HG03039 (cell line): ENCODE measurements around the gene MPP4.
"Not testable (repeated sequence)": the region's sequence is repeated elsewhere in the genome, so short reads cannot be mapped to it uniquely, and the experiment has no call there.

Source experiments
- ATAC-seq: cut with Tn5 transposase; IDR thresholded peaks from one replicate; pipeline ENCODE4 v1.9.1; 2021; ENCODE audit warnings: mild to moderate bottlenecking, moderate library complexity; ENCODE audit not compliant: unreplicated experiment

Gene MPP4

DNA sequence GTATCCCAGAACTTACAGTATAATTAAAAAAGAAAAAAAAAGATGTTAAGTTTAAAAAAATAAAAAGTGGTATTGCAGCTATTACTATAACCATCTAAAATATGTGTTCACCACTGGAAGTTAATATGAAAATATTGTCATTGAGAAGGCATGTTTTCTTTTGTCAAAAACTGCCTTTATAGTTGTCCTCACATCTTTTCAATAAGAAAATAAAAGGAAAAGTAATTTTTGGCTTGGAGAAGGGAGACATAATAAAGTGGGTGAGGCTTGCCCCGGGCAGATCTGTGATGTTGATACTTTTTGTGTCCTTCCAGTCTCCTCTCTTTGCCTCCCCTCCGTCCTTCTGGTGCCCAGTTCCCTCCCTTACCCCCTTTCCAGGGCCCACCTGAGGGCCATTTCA lies 24.9 kb downstream of the MPP4 start:
- ATAC-seq = no peak

DNA sequence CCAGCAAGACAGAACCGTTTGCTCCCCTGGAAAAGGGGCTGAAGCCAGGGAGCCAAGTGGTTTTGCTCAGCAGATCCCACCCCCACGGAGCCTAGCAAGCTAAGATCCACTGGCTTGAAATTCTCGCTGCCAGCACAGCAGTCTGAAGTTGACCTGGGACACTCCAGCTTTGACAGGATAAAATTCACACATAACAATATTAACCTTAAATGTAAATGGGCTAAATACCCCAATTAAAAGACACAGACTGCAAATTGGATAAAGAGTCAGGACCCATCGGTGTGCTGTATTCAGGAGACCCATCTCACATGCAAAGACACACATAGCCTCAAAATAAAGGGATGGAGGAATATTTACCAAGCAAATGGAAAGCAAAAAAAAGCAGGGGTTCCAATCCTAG lies 27.2 kb downstream of the MPP4 start:
- ATAC-seq = not testable (repeated sequence)

DNA sequence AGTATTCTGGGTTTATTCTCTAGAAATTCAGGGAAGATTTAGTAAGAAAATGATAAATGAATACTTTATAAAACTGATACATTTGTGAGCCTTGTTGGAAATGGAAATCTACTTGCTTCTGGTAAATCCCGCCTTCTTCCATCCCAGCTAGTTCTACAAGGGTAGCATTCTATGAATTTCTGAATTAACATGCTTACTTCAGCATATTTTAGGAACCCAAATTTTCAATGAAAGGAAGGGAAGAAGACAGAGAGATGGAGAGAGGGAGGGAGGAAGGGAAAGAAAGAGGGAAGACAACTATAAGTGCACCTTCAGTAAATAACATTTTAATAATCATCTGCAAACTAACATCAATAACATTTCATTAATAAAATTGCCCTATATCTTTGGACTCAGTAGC lies 28.6 kb downstream of the MPP4 start:
- ATAC-seq = no peak

DNA sequence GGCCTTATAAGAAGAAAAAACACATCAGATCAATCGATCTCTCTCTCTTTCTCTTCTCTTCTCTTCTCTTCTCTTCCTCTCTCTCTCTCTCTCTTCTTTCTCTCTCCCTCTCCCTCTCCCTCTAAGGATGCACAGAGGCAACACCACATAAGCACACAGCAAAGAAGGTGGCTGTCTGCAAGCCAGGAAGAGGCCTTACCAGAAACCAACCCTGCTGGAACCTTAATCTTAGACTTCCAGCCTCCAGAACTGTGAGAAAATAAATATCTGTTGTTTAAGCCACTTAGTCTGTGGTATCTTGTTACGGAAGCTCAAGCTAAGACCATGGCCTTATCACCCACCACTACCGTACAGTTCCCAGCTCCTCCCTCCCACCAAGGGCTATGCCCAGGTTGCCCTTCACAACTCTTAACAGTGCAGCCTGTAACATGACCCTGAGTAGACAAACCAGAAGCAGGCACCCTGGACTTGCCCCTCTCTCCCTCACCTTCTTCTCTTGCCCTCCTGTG lies 30.0 kb downstream of the MPP4 start:
- ATAC-seq = no peak

DNA sequence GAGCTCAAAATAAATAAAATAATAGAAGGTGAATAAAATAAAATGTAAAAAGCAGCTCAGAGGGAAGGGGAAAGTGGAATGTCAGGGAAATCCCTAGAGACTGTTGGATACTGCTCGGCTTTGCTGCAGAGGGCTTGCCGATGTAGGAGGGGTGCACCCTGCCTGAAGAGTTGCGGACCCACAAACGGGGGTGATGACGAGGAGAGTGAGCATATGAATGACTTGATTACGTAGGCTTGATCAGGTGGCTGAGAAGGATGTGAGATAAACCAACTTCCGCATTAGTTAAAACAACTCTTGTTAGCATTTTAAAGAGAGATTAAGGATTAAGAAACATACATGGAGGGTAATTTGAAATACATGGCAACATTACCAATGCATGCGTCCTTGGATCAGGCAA lies 34.1 kb downstream of the MPP4 start:
- no peak for ATAC-seq

DNA sequence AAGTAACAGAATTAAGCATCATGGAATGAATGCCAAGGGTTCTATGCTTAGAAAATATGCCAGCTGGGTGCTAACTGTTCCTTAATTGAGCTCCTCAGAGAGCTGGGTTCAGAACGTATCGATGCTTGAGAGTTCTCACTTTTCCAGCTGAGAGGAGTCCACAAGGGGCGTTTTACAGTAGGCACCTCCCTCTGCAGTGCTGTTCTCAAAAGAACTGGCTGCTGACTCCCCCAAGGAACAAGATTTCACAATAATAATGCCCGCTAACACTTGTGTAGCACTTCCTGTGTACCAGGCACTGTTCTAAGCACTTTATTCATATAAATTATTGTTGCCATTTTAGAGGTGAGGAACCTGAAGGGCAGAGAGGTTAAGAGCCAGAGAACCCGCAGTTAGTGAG lies 37.1 kb downstream of the MPP4 start:
- no peak for ATAC-seq

DNA sequence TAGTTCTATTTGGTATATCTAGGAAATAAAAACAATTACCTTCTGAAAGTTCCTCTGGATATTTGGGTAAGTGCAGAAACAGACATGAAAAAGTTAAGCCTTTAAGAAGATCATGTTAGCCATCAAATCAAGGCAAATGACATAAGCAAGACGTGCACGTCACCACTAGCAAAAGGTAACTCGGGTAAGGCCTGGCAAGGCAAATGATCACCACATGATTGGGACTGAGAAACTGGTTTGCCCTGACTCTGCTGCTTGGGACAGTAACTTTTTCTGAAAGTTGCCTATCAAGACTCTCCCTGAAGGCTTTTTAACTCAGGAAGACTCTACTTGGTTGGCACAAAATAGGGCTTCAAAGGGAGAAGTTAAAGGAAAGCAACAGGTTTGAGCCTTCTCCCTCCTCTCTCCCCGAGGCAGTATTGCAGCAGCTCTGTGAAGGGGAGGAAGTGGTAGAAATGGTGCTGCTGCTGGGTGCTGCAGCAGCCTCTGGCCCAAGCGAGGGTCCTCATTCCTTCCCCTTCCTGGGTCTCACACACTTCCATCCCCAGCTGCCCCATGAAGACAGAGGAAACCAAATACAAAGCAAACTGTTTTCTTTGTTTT lies 38.0 kb downstream of the MPP4 start:
- no peak for ATAC-seq

DNA sequence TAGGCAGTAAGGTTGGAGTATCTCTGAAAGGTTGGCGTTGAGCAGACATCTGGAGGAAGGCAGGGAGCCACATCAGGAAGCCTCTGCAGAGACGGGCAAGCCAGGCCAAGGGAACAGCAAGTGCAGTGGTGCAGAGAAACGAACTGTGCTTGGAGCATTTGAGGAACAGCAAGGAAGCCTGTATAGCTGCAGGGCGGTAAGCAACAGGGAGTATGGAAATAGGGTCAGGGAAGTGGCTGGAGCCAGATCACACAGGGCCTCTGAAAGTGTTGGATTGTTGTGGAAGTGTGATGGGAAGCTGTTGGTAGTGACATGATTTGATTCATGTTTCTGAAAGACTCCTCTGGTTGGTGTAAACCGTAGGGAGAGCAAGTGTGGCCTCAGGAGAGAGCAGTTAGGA lies 41.7 kb downstream of the MPP4 start:
- no peak for ATAC-seq

DNA sequence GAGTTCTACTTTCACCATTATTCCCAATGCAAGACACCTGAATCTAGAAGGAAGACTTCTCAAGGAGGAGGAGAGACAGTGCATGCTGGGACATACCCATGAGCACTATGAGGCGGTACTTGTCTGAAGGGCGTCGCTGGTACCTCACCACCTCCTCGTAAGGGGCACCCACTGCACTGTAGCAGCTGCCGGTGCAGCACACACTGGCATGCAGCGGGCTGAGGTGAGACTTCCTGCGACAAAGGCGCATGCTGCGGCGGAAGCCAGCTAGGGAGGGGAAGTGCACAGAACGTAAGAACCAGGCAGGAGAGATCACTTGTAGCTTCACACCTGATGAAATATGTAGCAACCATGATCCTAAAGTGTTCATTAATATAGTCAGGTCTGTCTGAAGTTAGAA lies 42.3 kb downstream of the MPP4 start:
- no peak for ATAC-seq

DNA sequence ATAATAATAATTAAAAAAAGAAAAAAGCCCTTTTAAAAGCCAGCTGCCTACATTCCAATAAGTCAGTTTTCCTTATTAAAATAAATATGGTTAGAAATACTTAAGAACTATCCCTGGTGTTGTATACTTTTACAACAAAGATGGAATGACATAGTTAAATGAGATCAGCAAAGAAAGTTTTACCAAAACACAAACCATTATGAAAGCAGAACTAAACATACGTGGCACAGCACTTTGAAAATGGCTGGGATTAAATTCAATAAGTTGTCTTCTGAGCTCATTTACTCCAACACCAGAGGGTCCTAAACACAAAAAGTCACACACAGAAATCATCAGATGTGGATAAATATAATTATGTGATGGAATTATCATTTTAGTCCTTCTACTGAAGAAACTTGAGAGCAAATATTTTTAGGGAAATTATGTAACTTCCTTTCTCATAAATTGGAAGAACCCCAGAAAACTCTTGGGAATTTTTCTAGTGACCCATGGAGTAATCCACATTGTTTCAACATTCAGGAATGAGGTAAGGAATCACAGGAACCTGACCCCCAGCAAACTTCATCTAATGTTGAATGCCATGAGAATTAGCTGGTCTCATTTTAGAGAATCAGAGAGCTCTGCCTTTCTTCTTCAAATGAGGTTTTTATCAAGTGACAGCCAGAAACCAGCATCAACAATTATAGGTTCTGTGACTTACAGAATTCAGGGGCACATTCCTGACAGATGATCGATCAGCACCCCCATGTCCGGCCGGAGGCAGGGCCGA lies 43.6 kb downstream of the MPP4 start:
- ATAC-seq = no peak

DNA sequence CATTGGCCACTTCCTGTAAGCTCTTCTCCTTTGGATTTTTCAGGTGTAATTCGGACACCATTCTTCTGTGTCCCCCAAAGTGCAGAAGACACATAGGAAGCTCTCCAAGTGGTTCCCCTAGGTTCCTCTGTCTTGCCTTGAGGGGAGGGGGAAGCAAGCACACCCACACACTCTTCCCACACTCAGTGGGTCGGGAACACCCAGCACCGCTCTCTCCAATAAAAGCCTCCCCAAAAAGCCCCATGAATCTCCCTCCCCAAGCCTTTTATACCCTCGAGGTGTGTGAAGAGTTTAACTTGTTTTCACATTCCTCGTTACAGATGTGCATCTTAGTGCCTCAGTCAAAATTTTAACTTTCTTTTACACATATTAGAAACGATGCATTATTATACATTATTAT lies 45.2 kb downstream of the MPP4 start:
- no peak for ATAC-seq

DNA sequence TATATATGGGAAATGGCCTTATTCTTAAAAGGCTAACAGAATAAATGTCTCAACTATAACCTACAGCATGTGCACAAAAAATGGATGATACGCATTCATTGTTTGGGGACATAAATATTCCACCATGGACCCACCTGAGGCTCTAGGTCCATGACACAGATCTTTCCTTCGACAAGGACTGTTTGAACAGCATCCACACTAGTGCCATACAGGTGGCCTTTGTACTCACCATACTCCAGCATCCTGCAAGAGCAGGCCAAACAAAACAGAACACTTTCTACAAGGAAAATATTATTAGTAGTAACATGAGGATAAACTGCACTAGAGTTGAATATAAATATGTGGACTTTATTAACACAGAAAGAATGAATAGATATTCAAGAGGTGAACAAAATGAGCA lies 49.0 kb downstream of the MPP4 start:
- no peak for ATAC-seq

DNA sequence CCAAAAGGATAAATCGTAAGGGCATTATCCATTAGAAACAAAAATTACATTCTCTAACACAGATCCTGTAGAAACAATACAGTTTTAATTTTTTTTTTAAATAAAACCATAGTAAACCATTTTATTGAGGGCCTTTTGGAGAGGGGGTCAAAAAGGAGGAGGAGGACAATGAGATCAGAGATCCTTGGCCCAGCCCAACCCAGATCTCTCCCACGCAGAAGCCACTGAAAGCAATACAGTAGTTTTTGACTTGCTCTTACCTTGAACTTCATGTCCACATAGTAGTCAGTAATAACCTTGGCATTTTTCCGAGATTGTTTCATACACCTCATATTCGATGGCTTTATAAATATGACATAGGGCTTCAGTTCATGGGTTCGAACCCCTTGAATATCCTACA lies 51.0 kb downstream of the MPP4 start:
- no peak for ATAC-seq

DNA sequence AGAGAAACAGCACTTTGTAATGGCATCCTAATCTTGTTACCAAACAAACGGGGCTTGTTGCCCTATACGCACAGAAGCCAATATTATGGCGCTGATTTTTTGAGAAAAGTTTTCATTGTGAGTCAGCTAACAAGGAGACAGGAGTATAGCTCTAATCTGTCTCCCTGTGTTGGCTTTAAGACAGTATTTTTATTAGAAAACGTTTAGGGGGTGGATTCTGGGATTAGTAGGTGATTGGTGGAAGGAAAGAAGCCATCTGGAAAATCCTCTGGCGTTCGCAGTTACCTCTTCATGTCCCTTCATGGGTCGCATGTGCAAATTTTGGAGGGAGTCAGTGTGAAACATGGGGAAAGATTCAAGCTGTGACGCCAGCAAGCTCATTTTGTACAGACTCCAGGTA lies 54.4 kb downstream of the MPP4 start:
- no peak for ATAC-seq

DNA sequence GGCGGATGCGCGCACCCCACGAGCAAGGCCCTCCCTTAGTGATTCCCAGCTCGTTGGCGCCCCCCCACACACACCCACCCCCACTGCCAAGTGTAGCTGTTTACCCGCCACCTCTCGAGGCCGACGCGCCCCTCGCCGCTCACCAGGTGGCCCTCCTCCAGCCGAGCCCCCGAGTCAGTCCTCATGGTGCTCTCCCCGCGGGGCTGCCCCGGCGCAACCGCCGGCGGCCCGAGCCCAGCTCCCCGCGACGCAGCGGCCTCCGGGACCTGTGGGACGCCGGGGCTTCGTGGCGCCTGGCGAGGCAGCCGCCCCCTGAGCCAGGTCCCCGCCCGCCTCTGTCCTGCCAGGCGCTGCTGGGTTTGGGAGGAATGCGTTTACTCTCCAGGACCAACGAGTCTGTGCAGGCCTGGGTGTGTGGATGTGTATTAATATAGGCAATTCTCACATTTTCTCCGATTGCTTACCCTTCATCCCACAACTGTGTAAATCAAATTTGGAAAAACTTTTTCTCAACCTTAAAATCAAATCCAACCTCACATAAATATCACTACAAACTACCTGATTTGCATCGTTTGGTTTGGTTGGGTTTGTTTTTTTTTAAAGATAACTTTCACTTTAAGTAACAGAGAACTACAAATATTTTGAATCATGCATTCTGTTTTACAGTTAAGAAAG lies 55.1 kb downstream of the MPP4 start, which contains the start of gene TMEM237:
Gene TMEM237 (minus strand): TSS at position 288 of the 675 bp plus-strand sequence. CDS start 103 bp downstream, at position 185.
- peak; percentile 36 for ATAC-seq

DNA sequence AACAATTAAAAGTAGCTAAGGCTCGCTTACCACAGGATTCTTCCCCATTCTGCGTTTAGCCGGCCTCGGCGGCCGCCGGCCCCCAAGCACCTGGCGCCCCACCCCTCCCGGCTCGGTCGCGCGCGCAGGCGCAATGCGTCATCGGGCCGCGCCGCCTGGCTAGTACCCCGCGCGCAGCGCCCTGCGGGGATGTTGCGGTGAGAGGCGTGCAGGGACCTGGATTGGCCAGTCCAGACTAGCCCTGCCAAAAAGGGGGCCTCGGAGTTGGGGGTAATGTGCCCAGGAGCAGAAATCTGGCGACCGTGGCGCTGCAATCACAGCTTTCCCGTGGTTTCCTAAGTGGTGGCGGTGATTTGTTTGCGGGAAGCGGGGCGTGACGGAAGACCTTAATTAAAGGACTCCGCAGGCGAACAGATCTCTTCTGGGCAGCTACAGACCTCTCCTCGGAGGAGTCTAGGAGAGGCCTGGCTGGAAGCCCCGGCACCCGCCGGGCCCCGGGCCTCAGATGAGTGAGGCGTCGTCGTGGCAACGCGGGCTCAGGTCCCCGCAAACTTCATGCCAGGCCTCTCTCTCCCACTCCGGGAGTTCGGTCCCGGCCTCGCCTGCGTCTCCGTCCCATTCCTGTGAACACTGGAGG lies 55.7 kb downstream of the MPP4 start:
- ATAC-seq = peak; percentile 93

DNA sequence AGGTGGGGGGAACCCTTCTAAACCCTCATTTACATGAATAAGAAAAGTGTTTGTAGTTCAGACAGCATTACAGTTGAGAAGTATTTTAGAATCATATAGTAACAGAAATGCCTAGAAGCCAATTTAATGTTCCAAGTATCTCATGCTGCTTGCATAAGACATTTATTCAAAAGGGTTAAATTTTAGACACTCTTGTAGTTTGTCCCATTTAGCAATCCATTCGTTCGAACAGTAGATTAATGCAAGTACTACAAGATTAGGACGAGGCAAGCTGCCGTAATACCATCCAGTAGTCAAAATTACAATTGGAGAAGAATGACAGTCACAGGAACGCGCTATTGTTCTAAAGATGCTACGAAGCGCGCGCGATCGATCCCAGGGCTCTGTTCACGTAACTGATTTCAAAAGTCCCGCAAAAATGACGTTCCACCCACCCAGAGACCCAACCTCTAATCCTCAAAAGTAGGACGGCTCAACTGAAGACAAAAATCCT lies 56.3 kb downstream of the MPP4 start:
- ATAC-seq = peak; percentile 12

DNA sequence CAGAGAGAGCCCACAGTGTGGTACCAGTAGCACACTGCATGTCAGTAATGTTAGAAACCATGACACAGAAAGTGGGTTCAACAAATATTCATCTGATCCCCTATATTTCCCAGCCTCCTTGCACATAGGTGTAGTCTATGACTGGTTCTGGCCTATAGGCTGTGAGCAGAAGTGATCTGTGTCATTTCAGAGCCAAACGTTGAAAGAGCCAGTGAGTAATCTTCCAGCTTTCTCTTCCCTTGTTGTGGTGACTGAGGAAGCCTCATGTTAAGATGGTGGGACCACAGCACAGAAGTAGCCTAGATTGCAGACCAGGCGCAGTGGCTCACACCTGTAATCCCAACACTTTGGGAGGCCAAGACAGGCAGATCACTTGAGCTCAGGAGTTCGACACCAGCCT lies 59.2 kb downstream of the MPP4 start:
- ATAC-seq = no peak

DNA sequence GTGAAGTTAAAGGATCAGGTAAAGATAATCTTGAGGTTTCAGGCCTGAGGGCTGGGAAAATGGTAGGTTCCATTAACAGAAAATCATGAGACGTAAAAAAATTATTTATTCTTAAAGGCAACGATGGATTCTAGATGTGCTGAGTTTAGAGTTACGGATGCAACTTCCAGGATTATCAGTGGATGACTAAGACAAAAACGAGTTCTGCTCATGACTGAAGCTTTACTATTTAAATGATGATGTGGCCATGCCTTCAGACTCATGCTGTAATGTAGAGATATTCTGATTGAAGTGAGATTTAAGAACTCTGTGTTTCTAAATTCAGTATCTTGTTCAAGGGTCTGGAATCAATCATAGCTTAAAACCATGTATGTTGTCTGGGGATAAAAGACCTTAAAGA lies 60.1 kb downstream of the MPP4 start:
- ATAC-seq = no peak

DNA sequence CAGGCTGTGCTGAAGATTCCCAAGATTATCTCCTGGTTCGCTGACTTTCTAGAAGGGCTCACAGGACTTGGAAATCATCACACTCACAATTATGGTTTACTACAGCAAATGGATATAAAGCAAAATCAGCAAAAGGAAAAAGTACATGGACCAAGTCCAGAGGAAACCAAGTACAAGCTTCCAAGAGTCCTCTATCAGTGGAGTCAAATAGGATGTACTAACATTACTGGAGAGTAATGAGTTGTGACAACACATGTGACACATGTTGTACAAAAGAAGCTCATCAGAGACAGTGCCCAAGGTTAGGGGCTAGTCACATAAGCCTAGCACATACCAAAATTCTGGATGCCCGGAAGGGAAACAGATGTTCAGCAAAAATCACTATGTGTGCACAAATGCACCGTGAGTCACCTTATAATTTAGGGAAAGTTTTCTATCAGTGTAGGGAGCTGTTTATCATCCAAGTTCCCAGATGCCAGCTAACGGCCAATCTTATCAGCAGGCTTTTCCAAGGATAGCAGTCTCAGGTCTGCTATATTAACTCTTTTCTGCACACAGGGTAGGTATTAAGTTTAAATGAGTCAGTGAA lies 64.7 kb downstream of the MPP4 start:
- ATAC-seq = no peak

DNA sequence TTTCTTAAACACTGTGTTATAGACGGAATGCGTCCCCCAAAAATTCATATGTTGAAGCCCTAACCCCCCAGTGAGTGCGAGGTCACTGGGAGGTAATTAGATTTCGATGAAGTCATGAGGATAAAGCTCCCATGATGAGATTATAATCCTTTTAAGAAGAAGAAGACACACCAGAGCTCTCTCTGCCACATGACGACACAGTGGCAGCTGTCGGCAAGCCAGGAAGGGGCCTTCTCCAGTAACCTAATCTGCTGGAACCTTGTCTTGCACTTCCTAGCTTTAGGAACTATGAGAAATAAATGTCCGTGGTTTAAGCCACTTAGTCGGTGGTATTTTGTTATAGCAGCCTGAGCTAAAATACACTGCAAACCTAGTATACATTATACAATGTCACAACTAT lies 67.4 kb downstream of the MPP4 start:
- no peak for ATAC-seq
